CD4-positive, alpha-beta T cell treated with Interleukin-17A for 1 hour (primary cell): ENCODE measurements around the gene TRIM44.
"Not testable (repeated sequence)": the region's sequence is repeated elsewhere in the genome, so short reads cannot be mapped to it uniquely, and the experiment has no call there.

Experiments
- DNase-seq: peaks from one replicate; pipeline ENCODE4 v3.0.0-alpha.2; 2020

Gene TRIM44

GRCh38 chr11:35761899-35762298 is 99.3 kb downstream of the TRIM44 start:
- no peak for DNase-seq

- no peak for DNase-seq
Observed at GRCh38 chr11:35763301-35763700, 100.7 kb downstream of the TRIM44 start.

- no peak for DNase-seq
Observed at GRCh38 chr11:35763765-35764164, 101.2 kb downstream of the TRIM44 start.

GRCh38 chr11:35764417-35764816 is 101.8 kb downstream of the TRIM44 start:
- no peak for DNase-seq

GRCh38 chr11:35765211-35765610 is 102.6 kb downstream of the TRIM44 start:
- no peak for DNase-seq

GRCh38 chr11:35766651-35767050 is 104.1 kb downstream of the TRIM44 start:
- DNase-seq = no peak

GRCh38 chr11:35770425-35770824 is 107.8 kb downstream of the TRIM44 start:
- not testable (repeated sequence) for DNase-seq

GRCh38 chr11:35771722-35772121 is 109.1 kb downstream of the TRIM44 start:
- DNase-seq = no peak

GRCh38 chr11:35777241-35777640 is 114.7 kb downstream of the TRIM44 start:
- DNase-seq = not testable (repeated sequence)

GRCh38 chr11:35778943-35779342 is 116.4 kb downstream of the TRIM44 start:
- DNase-seq = not testable (repeated sequence)

GRCh38 chr11:35779409-35779808 is 116.8 kb downstream of the TRIM44 start:
- DNase-seq = no peak

GRCh38 chr11:35780951-35781860 is 118.6 kb downstream of the TRIM44 start:
- DNase-seq = no peak

- DNase-seq = no peak
Observed at GRCh38 chr11:35781861-35782470, 119.4 kb downstream of the TRIM44 start.

- no peak for DNase-seq
Observed at GRCh38 chr11:35783809-35784208, 121.2 kb downstream of the TRIM44 start.

- DNase-seq = no peak
Observed at GRCh38 chr11:35784699-35785098, 122.1 kb downstream of the TRIM44 start.

- DNase-seq = no peak
Observed at GRCh38 chr11:35785287-35786167, 123.0 kb downstream of the TRIM44 start.

- no peak for DNase-seq
Observed at GRCh38 chr11:35786188-35786587, 123.6 kb downstream of the TRIM44 start.

- no peak for DNase-seq
Observed at GRCh38 chr11:35787013-35787504, 124.5 kb downstream of the TRIM44 start.

GRCh38 chr11:35787626-35788025 is 125.1 kb downstream of the TRIM44 start:
- DNase-seq = no peak

GRCh38 chr11:35791088-35791958 is 128.7 kb downstream of the TRIM44 start:
- no peak for DNase-seq

GRCh38 chr11:35792148-35792845 is 129.7 kb downstream of the TRIM44 start:
- no peak for DNase-seq

GRCh38 chr11:35792846-35793192 is 130.2 kb downstream of the TRIM44 start:
- DNase-seq = no peak
